Hippocampal formation (tissue), 2 donors: Measurements from ENCODE around the gene HYLS1.
"Not testable (repeated sequence)": the region's sequence is repeated elsewhere in the genome, so short reads cannot be mapped to it uniquely, and the experiment has no call there.

Experiments
- DNase-seq, 2 donors: peaks; one replicate each; lab custom pipeline; 2025; lab: John Stamatoyannopoulos, UW

The HYLS1 gene

GRCh38 chr11:125902927-125903710, 15.7 kb downstream of the HYLS1 start, which contains the start of gene PUS3:
Gene PUS3, minus strand, starts transcription at chr11:125903206. Its CDS starts 6,922 bp downstream, at chr11:125896284.
- peak; percentile 75 to 87 for DNase-seq

- peak; percentile 38 to 43 for DNase-seq
Observed at GRCh38 chr11:125903711-125904659, 16.5 kb downstream of the HYLS1 start, which contains the start of gene DDX25. Gene DDX25, plus strand, starts transcription at chr11:125904508. Its CDS starts 10 bp downstream, at chr11:125904518.

GRCh38 chr11:125904678-125905077, 17.2 kb downstream of the HYLS1 start:
- DNase-seq = no peak

- peak in 1 of 2 donors; percentile 12 for DNase-seq
Observed at GRCh38 chr11:125910226-125910849, 22.9 kb downstream of the HYLS1 start.

- DNase-seq = not testable (repeated sequence)
Observed at GRCh38 chr11:125914601-125915000, 27.1 kb downstream of the HYLS1 start.

- DNase-seq = no peak
Observed at GRCh38 chr11:125916683-125917347, 29.3 kb downstream of the HYLS1 start.

- DNase-seq = no peak
Observed at GRCh38 chr11:125918140-125918840, 30.8 kb downstream of the HYLS1 start.

GRCh38 chr11:125921042-125921441, 33.6 kb downstream of the HYLS1 start:
- DNase-seq = no peak

GRCh38 chr11:125922156-125922555, 34.7 kb downstream of the HYLS1 start:
- DNase-seq = no peak

GRCh38 chr11:125923012-125923579, 35.6 kb downstream of the HYLS1 start:
- DNase-seq = peak; percentile 17 to 53

- DNase-seq = no peak
Observed at GRCh38 chr11:125923633-125924032, 36.2 kb downstream of the HYLS1 start.

GRCh38 chr11:125924384-125925007, 37.0 kb downstream of the HYLS1 start:
- DNase-seq = no peak

- no peak for DNase-seq
Observed at GRCh38 chr11:125925247-125925740, 37.8 kb downstream of the HYLS1 start.

- no peak for DNase-seq
Observed at GRCh38 chr11:125925804-125926203, 38.3 kb downstream of the HYLS1 start.

GRCh38 chr11:125926682-125927081, 39.2 kb downstream of the HYLS1 start:
- DNase-seq = no peak

GRCh38 chr11:125929445-125930075, 42.1 kb downstream of the HYLS1 start:
- no peak for DNase-seq

GRCh38 chr11:125930076-125930450, 42.6 kb downstream of the HYLS1 start:
- no peak for DNase-seq

- no peak for DNase-seq
Observed at GRCh38 chr11:125931116-125931515, 43.6 kb downstream of the HYLS1 start.

GRCh38 chr11:125931668-125932067, 44.2 kb downstream of the HYLS1 start:
- DNase-seq = no peak
